Activated CD4-positive, alpha-beta T cell treated with anti-CD3 and anti-CD28 coated beads, Interleukin-2, amount 50 U/mL, for 4 hours (primary cell): Measurements from ENCODE around the gene FYN.
"Not testable (repeated sequence)": the region's sequence is repeated elsewhere in the genome, so short reads cannot be mapped to it uniquely, and the experiment has no call there.

Experiments
- DNase-seq, 2 experiments: peaks; one replicate each; pipeline ENCODE4 v3.0.0-alpha.2; 2020

FYN gene

GRCh38 chr6:111786151-111786550, 87.1 kb downstream of the FYN start:
- DNase-seq: not testable (repeated sequence)

- DNase-seq: no peak
Observed at GRCh38 chr6:111784433-111784832, 88.8 kb downstream of the FYN start.

GRCh38 chr6:111782887-111783466, 90.3 kb downstream of the FYN start:
- no peak for DNase-seq

GRCh38 chr6:111782192-111782809, 91.0 kb downstream of the FYN start:
- no peak for DNase-seq

GRCh38 chr6:111781041-111781708, 92.1 kb downstream of the FYN start:
- DNase-seq: no peak

- no peak for DNase-seq
Observed at GRCh38 chr6:111780393-111780792, 92.9 kb downstream of the FYN start.

- DNase-seq: no peak
Observed at GRCh38 chr6:111779660-111780059, 93.6 kb downstream of the FYN start.

GRCh38 chr6:111779031-111779430, 94.2 kb downstream of the FYN start:
- no peak for DNase-seq

GRCh38 chr6:111777357-111777756, 95.9 kb downstream of the FYN start:
- DNase-seq: no peak

GRCh38 chr6:111776236-111777221, 96.7 kb downstream of the FYN start:
- no peak for DNase-seq

- DNase-seq: no peak
Observed at GRCh38 chr6:111775145-111775922, 97.9 kb downstream of the FYN start.

GRCh38 chr6:111774346-111774703, 98.9 kb downstream of the FYN start:
- no peak for DNase-seq

GRCh38 chr6:111773501-111774345, 99.5 kb downstream of the FYN start:
- DNase-seq: no peak

- DNase-seq: no peak
Observed at GRCh38 chr6:111772381-111772780, 100.9 kb downstream of the FYN start.

- no peak for DNase-seq
Observed at GRCh38 chr6:111771629-111772028, 101.6 kb downstream of the FYN start.

- DNase-seq: no peak
Observed at GRCh38 chr6:111771094-111771432, 102.2 kb downstream of the FYN start.

GRCh38 chr6:111770263-111771093, 102.8 kb downstream of the FYN start:
- DNase-seq: no peak

- DNase-seq: no peak
Observed at GRCh38 chr6:111769365-111770152, 103.7 kb downstream of the FYN start.

- DNase-seq: no peak
Observed at GRCh38 chr6:111768431-111768770, 104.9 kb downstream of the FYN start.
